Activated CD8-positive, alpha-beta T cell treated with anti-CD3 and anti-CD28 coated beads for 36 hours (primary cell): ENCODE measurements around the gene SEPTIN5. TPM values are rescaled to one million over a fixed set of nuclear protein-coding genes. Genes with fewer than 3 reads are reported as not detected.

Experiments
- ATAC-seq: fragments of 200-7000 bp; cut with Tn5 transposase; one replicate; pipeline ENCODE4 v1.10.0; 2021; ENCODE audit warnings: mild to moderate bottlenecking, moderate library complexity
- CTCF ChIA-PET: fragments of 350-600 bp; sonication (Branson Sonifier 250); formaldehyde crosslinking; loops from one replicate; lab custom pipeline; 2021; ENCODE audit warnings: antibody characterized with exemption; lab: Charles Lee
- POLR2A ChIA-PET: fragments of 350-600 bp; sonication (Branson Sonifier 250); formaldehyde crosslinking; loops from one replicate; lab custom pipeline; 2021; ENCODE audit warnings: antibody characterized with exemption; lab: Charles Lee
- DNase-seq: peaks from one replicate; pipeline ENCODE4 v3.0.0-alpha.2; 2020
- H3K27ac Mint-ChIP-seq: one replicate; pipeline ENCODE4 v1.8.0; 2021; ENCODE audit warnings: mild to moderate bottlenecking, mixed read lengths
- H3K27me3 Mint-ChIP-seq: one replicate; pipeline ENCODE4 v1.8.0; 2021; ENCODE audit warnings: mixed read lengths
- H3K36me3 Mint-ChIP-seq: one replicate; pipeline ENCODE4 v1.8.0; 2021; ENCODE audit warnings: low read depth, mixed read lengths
- H3K4me1 Mint-ChIP-seq: one replicate; pipeline ENCODE4 v1.8.0; 2021; ENCODE audit warnings: low read depth, mixed read lengths
- H3K4me3 Mint-ChIP-seq: one replicate; pipeline ENCODE4 v1.8.0; 2021; ENCODE audit warnings: mild to moderate bottlenecking, moderate library complexity, mixed read lengths
- H3K9me3 Mint-ChIP-seq: one replicate; pipeline ENCODE4 v1.8.0; 2021; ENCODE audit warnings: mixed read lengths
- CTCF ChIP-seq: fragments of 200-600 bp; IDR thresholded peaks from one replicate; pipeline ENCODE4 v1.8.0; 2022; ENCODE audit warnings: antibody characterized with exemption, mild to moderate bottlenecking
- intact Hi-C: fragments of 100-400 bp; cut with micrococcal nuclease; formaldehyde crosslinking; loops from one replicate; pipeline ENCODE4 v1.10.0; 2022
- total RNA-seq, 2 experiments: library from RNA; stranded (reverse); gene quantifications; one replicate each; pipeline ENCODE4 v1.2.3, GENCODE V29; 2021

Gene SEPTIN5
- total RNA-seq, 2 experiments from 2014 or later: 1.3 to 1.5 TPM

DNA sequence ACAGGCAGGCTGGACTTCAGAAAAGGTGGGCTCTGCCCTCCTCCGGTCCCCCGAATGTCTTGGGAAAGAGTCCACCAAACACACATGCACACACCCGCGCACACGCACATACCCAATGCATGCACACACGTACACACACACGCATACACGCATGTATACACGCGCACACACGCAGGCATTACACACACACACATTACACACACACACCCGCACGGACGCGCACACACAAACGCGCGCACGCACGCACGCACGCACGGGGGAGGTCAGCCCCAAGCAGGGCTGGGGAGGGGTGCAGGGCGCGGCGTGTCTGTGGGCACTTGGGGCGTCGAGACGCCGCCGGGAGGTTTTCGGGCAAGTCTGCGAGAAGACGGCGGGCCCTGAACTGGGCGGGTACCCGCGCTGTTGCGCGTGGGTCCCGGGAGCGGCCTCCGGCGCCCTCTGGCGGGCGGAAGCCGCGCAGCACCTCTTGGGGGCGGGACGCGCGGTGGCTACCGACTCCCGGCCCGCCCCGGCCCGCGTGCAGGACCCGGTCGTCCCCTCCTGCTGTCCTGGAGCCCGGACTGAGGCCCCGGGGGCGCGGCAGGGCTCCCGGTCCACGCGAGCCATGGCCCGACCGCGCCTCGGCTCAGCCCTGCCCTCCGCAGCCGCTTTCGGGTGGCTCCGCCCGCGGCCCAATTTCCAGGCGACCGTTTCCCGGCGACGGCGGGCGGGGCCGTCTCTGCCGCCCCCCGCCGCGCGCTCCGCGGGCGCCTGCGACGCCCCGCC lies 3.6 kb downstream of the SEPTIN5 start:
- H3K27ac Mint-ChIP-seq: no peak overlapping the region
- ATAC-seq: peak; percentile 93
- intact Hi-C loops: no loop called here

DNA sequence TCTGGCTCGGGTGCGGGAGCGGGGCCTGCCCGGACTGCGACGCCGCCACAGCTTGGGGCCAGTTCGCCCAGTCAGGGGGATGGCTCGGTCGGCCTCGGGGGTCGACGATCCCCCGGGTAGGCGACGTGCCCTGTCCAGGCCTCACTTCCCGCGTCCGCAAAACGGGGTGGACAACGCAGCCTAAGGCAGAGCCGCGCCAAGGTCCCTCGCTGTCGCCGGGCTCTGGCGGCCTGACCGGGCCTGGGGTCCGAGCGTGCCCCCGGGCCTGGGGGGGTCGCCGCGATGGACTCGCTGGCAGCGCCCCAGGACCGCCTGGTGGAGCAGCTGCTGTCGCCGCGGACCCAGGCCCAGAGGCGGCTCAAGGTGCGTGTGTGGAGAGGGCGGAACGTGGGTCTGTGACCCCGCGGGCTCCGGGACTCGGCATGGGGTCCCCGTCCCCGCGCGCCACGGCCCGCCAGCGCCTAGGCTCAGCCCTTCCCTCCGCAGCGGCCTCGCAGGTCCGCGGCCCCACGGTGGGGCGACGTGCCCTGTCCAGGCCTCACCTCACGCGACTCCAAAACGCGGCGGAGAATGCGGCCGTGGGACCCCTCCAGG lies 4.2 kb downstream of the SEPTIN5 start:
- Mint-ChIP-seq H3K27me3 (peaks cover 28% of the 10 kb centered on the region), H3K27ac (no peak overlapping the region), H3K9me3 (no peaks in the 10 kb centered on the region), H3K4me1 (peaks cover 10% of the 10 kb centered on the region), H3K36me3 (no peaks in the 10 kb centered on the region), H3K4me3 (no peak overlapping the region)
- ATAC-seq: no peak
- no peak for TF ChIP-seq CTCF
- no peak for DNase-seq
- intact Hi-C loops: no loop called here
- POLR2A ChIA-PET: no interaction called here
- CTCF ChIA-PET: interaction anchor here (3.1 kb wide), 1 partner anchor 12 kb away, joined by 20 read pairs; no protein-coding TSS in a partner anchor

More for the DNA sequence above, 3.6 kb downstream of the SEPTIN5 start:
- POLR2A ChIA-PET: no interaction called here
- Mint-ChIP-seq H3K4me3 (peak overlapping the region; percentile 69), H3K36me3 (no peaks in the 10 kb centered on the region), H3K4me1 (peaks cover 6% of the 10 kb centered on the region), H3K9me3 (no peaks in the 10 kb centered on the region), H3K27me3 (peaks cover 28% of the 10 kb centered on the region)
- CTCF ChIA-PET: interaction anchor here (1.5 to 3.1 kb wide), 3 partner anchors 13 to 38 kb away, joined by 4 to 20 read pairs (median 10); no protein-coding TSS in a partner anchor
- DNase-seq: peak; percentile 79
- peak; percentile 97 for TF ChIP-seq CTCF

- ATAC-seq (no peak), DNase-seq (peak; percentile 32)
- peaks cover 26% of the 10 kb centered on the region for H3K27me3 Mint-ChIP-seq
- no peaks in the 10 kb centered on the region for H3K36me3 Mint-ChIP-seq
- no peak overlapping the region for H3K27ac Mint-ChIP-seq
- peaks cover 10% of the 10 kb centered on the region for H3K4me1 Mint-ChIP-seq
- CTCF ChIA-PET: interaction anchor here (3.1 kb wide), 1 partner anchor 12 kb away, joined by 20 read pairs; no protein-coding TSS in a partner anchor
- intact Hi-C loops: no loop called here
- TF ChIP-seq CTCF: no peak
- H3K4me3 Mint-ChIP-seq: peak overlapping the region; percentile 18
- POLR2A ChIA-PET: interaction anchor here (0.7 to 1.5 kb wide), 2 partner anchors 12 to 173 kb away, joined by 3 to 5 read pairs; no protein-coding TSS in a partner anchor
- H3K9me3 Mint-ChIP-seq: no peaks in the 10 kb centered on the region
Observed at GRCh38 chr22:19719050-19719482, 4.8 kb downstream of the SEPTIN5 start.

GRCh38 chr22:19719488-19720021 lies 5.3 kb downstream of the SEPTIN5 start:
- intact Hi-C loops: no loop called here
- no peak for ATAC-seq
- no peak for DNase-seq
- ChIA-PET POLR2A (interaction anchor here (0.7 to 1.5 kb wide), 2 partner anchors 11 to 173 kb away, joined by 3 to 5 read pairs; no protein-coding TSS in a partner anchor), CTCF (interaction anchor here (1.0 to 3.1 kb wide), 2 partner anchors 11 to 191 kb away, joined by 5 to 20 read pairs; no protein-coding TSS in a partner anchor)
- TF ChIP-seq CTCF: no peak
- Mint-ChIP-seq H3K27ac (no peak overlapping the region), H3K4me1 (peaks cover 12% of the 10 kb centered on the region), H3K27me3 (peaks cover 28% of the 10 kb centered on the region), H3K36me3 (no peaks in the 10 kb centered on the region), H3K9me3 (no peaks in the 10 kb centered on the region), H3K4me3 (peak overlapping the region; percentile 18)
